ENCODE measurements around the gene ERICH6B. TPM values are rescaled to one million over a fixed set of nuclear protein-coding genes. Genes with fewer than 3 reads are reported as not detected.

ERICH6B gene
- total RNA-seq, 1 donor, result not detected

DNA sequence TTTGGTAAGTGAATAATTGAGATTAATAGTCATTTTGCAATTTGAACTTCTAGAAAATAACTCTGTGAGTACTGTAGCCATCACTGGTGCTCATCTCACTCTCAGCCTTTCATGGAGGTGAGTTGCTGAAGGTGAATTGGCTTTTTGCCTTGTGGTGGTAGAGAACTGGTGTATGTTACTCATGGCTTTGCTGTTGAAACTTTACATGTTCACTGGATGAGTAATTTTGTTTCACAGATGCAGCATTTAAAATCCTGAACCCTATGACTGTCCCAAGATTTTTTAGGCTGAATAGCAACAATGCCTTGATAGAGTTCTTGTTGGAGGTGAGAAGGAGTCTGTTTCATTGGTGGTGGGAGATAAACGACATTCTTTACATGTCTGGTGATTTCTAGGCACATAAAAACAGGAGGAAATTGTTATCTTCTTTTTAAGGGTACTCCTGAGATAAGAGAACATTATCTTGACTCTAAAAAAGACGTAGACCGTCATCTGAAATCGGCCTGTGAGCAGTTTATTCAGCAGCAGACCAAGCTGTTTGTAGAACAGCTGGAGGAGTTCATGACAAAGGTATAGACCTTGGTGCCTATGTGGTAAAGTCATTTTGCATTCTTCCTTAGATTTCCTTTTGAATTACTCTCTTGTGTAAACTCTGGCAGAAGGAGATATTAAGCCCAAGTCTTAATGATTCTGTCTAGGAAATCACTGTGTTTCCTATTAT is 96.9 kb downstream of the ERICH6B start:
- DNase-seq (ENCODE audit: low read depth), result peak; percentile 48

DNA sequence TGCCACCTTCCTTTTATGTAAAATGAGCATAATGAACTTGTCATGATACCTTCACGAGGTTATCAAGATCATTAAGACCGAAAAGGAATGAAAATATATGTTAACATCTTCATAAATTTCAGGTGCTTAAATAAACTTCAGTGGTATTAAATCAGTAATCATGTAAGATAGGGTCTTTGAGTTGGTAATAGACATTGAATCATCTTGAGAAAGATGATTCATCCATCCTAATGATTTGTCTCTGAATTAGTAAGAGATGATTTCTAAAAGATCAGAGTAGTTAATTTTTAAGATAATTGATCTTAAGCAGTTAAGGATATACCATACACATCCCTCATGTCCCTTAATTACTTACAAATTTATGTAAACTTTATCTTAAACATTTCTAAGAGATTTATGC is 98.8 kb downstream of the ERICH6B start:
- DNase-seq (ENCODE audit: low read depth), result no peak
- H3K4me3 ChIP-seq (ENCODE audit: low read depth, low read length), result no peak overlapping the region
- TF ChIP-seq, protein P1, sequence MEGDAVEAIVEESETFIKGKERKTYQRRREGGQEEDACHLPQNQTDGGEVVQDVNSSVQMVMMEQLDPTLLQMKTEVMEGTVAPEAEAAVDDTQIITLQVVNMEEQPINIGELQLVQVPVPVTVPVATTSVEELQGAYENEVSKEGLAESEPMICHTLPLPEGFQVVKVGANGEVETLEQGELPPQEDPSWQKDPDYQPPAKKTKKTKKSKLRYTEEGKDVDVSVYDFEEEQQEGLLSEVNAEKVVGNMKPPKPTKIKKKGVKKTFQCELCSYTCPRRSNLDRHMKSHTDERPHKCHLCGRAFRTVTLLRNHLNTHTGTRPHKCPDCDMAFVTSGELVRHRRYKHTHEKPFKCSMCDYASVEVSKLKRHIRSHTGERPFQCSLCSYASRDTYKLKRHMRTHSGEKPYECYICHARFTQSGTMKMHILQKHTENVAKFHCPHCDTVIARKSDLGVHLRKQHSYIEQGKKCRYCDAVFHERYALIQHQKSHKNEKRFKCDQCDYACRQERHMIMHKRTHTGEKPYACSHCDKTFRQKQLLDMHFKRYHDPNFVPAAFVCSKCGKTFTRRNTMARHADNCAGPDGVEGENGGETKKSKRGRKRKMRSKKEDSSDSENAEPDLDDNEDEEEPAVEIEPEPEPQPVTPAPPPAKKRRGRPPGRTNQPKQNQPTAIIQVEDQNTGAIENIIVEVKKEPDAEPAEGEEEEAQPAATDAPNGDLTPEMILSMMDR (IDR thresholded peaks at IDR 0.05; ENCODE audit: insufficient read depth, low read length), result no peak

More for the DNA sequence above, 96.9 kb downstream of the ERICH6B start:
- TF ChIP-seq, protein P1 (IDR thresholded peaks at IDR 0.05; ENCODE audit: insufficient read depth, low read length), result no peak
- H3K4me3 ChIP-seq (ENCODE audit: low read depth, low read length), result no peak overlapping the region

DNA sequence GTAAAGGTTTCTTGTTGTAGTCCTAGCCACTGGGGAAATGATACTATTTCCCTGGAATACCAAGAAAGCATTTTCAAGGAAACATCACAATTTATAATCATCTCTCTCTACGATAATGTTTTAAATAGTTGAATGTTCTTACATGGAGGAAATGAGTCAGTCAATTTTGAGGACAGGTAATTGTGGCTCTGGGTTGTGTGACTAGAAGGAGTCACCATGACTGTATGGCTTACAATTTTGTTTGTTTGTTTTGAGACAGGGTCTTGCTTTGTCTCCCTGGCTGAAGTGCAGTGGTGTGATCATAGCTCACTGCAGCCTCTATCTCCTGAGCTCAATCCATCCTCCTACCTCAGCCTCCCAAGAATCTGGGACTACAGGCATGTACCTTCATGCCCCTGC is 103.4 kb downstream of the ERICH6B start:
- H3K4me3 ChIP-seq (ENCODE audit: low read depth, low read length), result no peak overlapping the region
- TF ChIP-seq, protein P1 (IDR thresholded peaks at IDR 0.05; ENCODE audit: insufficient read depth, low read length), result no peak
- no peak for DNase-seq (ENCODE audit: low read depth)

DNA sequence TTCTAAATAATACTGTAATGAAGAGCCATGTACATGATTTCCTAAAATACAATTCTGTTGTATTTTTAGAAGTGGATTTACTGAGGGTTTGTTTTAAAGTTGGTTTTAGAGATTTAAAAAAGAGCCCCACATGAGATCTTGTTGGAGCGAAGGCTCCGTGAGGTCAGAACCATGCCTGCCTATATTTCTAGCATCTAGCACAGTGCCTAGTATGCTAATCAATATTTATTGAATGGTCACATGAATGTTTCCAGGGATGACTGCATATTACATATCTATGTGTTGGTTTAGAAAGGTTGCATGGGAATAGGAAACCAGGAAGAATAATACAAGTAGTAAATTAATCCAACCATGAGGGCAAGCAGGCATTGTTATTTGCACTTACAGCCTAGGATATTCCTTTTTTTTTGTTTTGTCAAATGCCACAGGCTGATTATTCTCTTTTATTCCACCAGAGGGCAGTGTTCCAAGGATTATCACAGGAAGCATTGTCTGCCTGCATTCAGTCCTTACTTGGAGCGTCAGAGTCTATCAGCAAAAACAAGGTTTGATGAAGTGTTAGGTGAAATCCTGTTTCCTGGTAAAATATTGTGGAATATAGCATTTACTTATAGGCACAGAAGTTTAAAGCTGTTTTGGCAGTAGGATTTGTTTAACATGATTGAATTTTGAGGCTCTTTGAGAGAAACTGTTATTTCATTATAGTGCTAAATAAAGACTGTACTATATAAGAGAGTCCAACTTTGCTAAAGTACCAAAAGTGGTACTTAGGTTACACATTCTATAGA is 104.0 kb downstream of the ERICH6B start:
- H3K4me3 ChIP-seq (ENCODE audit: low read depth, low read length), result no peak overlapping the region
- TF ChIP-seq, protein P1 (IDR thresholded peaks at IDR 0.05; ENCODE audit: insufficient read depth, low read length), result peak; percentile 85
- DNase-seq (ENCODE audit: low read depth), result peak; percentile 84

DNA sequence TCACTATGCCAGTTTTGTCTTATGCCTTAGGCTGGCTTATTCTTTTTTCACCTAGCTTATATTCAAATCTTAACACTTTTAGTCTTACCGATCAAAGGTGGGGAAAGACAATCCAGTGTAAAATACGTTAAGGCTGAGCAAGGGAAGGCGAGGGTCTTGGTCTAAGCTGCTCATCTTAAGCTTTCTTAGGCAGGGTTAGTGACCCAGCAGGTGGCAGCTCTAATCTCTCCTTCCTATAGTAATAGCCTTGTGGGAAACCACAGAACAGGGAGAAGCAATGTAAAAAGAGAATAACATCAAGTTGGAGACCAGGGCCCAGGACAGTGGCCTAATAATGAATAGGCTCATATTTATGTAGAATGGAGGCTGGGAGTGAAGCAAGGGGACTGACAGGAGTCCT is 104.9 kb downstream of the ERICH6B start:
- no peak overlapping the region for H3K4me3 ChIP-seq (ENCODE audit: low read depth, low read length)
- TF ChIP-seq, protein P1 (IDR thresholded peaks at IDR 0.05; ENCODE audit: insufficient read depth, low read length), result no peak
- no peak for DNase-seq (ENCODE audit: low read depth)

DNA sequence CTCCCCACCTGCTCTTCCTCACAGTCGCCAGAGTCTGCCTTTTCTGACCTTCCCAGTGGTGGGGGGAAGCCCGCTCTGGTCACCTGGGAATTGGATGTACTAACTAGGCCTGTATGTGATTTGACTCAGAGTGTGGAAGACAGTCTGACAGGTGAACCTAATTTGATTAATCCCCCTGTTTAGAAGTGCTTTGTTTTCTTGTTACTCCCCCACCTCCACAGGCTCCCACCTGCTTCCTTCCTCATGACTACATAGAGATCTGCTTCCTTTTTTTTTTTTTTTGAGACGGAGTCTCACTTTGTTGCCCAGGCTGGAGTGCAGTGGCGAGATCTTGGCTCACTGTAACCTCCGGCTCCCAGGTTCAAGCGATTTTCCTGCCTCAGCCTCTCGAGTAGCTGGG is 106.8 kb downstream of the ERICH6B start:
- H3K4me3 ChIP-seq (ENCODE audit: low read depth, low read length), result no peak overlapping the region
- DNase-seq (ENCODE audit: low read depth), result no peak

More for the DNA sequence above, 106.8 kb downstream of the ERICH6B start:
- TF ChIP-seq, protein P1 (IDR thresholded peaks at IDR 0.05; ENCODE audit: insufficient read depth, low read length), result no peak
